Pulmonary artery endothelial cell (primary cell): ENCODE measurements around the gene GOLGB1. TPM values are rescaled to one million over a fixed set of nuclear protein-coding genes. Genes with fewer than 3 reads are reported as not detected.
A peak's percentile ranks its signal among the peaks of the same experiment; 100 is the strongest.
"Not testable (repeated sequence)": the region's sequence is repeated elsewhere in the genome, so short reads cannot be mapped to it uniquely, and the experiment has no call there.

Source experiments
- DNase-seq: peaks from one replicate; pipeline ENCODE4 v3.0.0-alpha.2; 2011; ENCODE audit warnings: low read depth, low spot score
- total RNA-seq: library from RNA; depleted of rRNA; stranded (reverse); fragments of >200 nt; gene quantifications from 2 replicates; pipeline ENCODE4 v1.2.3, GENCODE V29; 2014

The GOLGB1 gene
- total RNA-seq, result 39.3 and 41.0 TPM in 2 replicates

GRCh38 chr3:121749276-121750086 lies at the start of gene GOLGB1:
GOLGB1 (minus strand) TSS chr3:121749741; CDS start chr3:121730971, 18,770 bp downstream.
- peak; percentile 99 for DNase-seq

- DNase-seq, result no peak
Measured at GRCh38 chr3:121796970-121797369, 47.4 kb upstream of the GOLGB1 start.

- no peak for DNase-seq
Measured at GRCh38 chr3:121794264-121794983, 44.9 kb upstream of the GOLGB1 start.

GRCh38 chr3:121793078-121793477 lies 43.5 kb upstream of the GOLGB1 start:
- no peak for DNase-seq

GRCh38 chr3:121786485-121786884 lies 36.9 kb upstream of the GOLGB1 start:
- peak; percentile 24 for DNase-seq

GRCh38 chr3:121782784-121783183 lies 33.2 kb upstream of the GOLGB1 start:
- DNase-seq, result not testable (repeated sequence)

- DNase-seq, result no peak
Measured at GRCh38 chr3:121781611-121782010, 32.1 kb upstream of the GOLGB1 start.

GRCh38 chr3:121775095-121775494 lies 25.6 kb upstream of the GOLGB1 start:
- DNase-seq, result not testable (repeated sequence)

GRCh38 chr3:121769246-121769645 lies 19.7 kb upstream of the GOLGB1 start:
- no peak for DNase-seq

- no peak for DNase-seq
Measured at GRCh38 chr3:121768452-121768851, 18.9 kb upstream of the GOLGB1 start.

GRCh38 chr3:121759541-121760202 lies 10.1 kb upstream of the GOLGB1 start:
- DNase-seq, result no peak

GRCh38 chr3:121758727-121759450 lies 9.3 kb upstream of the GOLGB1 start:
- no peak for DNase-seq

- no peak for DNase-seq
Measured at GRCh38 chr3:121757812-121758545, 8.4 kb upstream of the GOLGB1 start.

GRCh38 chr3:121757087-121757811 lies 7.7 kb upstream of the GOLGB1 start:
- DNase-seq, result no peak

GRCh38 chr3:121752772-121753171 lies 3.2 kb upstream of the GOLGB1 start:
- no peak for DNase-seq

- no peak for DNase-seq
Measured at GRCh38 chr3:121752261-121752660, 2.7 kb upstream of the GOLGB1 start.

- no peak for DNase-seq
Measured at GRCh38 chr3:121750087-121750415, 510 bp upstream of the GOLGB1 start.

- no peak for DNase-seq
Measured at GRCh38 chr3:121748680-121749275, 763 bp downstream of the GOLGB1 start.

- no peak for DNase-seq
Measured at GRCh38 chr3:121747976-121748375, 1.6 kb downstream of the GOLGB1 start.

- DNase-seq, result not testable (repeated sequence)
Measured at GRCh38 chr3:121743106-121743505, 6.4 kb downstream of the GOLGB1 start.
